ENCODE results near the gene TRPV2. TPM values are rescaled to one million over a fixed set of nuclear protein-coding genes. Genes with fewer than 3 reads are reported as not detected.

The TRPV2 gene
- total RNA-seq, 4 donors from 2014 or later: 7.8 to 66.1 (median 17.0) TPM

GRCh38 chr17:16459271-16459670 is 43.9 kb downstream of the TRPV2 start:
- no peak for TF ChIP-seq CTCF (IDR thresholded peaks at IDR 0.05; ENCODE audit: low read depth)

- TF ChIP-seq CTCF (IDR thresholded peaks at IDR 0.05; ENCODE audit: low read depth): no peak
These were observed 44.6 kb downstream of the TRPV2 start for GRCh38 chr17:16459855-16460550.

- no peak for TF ChIP-seq CTCF (IDR thresholded peaks at IDR 0.05; ENCODE audit: low read depth)
These were observed 45.6 kb downstream of the TRPV2 start for GRCh38 chr17:16460796-16461605.

- no peak for TF ChIP-seq CTCF (IDR thresholded peaks at IDR 0.05; ENCODE audit: low read depth)
These were observed 46.2 kb downstream of the TRPV2 start for GRCh38 chr17:16461606-16461866.

- no peak for TF ChIP-seq CTCF (IDR thresholded peaks at IDR 0.05; ENCODE audit: low read depth)
These were observed 46.9 kb downstream of the TRPV2 start for GRCh38 chr17:16462070-16462864.

- no peak for TF ChIP-seq CTCF (IDR thresholded peaks at IDR 0.05; ENCODE audit: low read depth)
These were observed 48.3 kb downstream of the TRPV2 start for GRCh38 chr17:16463358-16464302.
